Fibroblast of skin of scalp (primary cell): Measurements from ENCODE around the gene ACTL8.

Source experiments
- DNase-seq: peaks from one replicate; pipeline ENCODE4 v3.0.0-alpha.2; 2013

ACTL8 gene

GRCh38 chr1:17846341-17846740 is 91.2 kb downstream of the ACTL8 start:
- DNase-seq = no peak

- DNase-seq = no peak
Observed at GRCh38 chr1:17847111-17847510, 92.0 kb downstream of the ACTL8 start.

GRCh38 chr1:17849216-17849615 is 94.1 kb downstream of the ACTL8 start:
- DNase-seq = peak; percentile 24

- DNase-seq = no peak
Observed at GRCh38 chr1:17851056-17851455, 95.9 kb downstream of the ACTL8 start.

- no peak for DNase-seq
Observed at GRCh38 chr1:17852383-17852782, 97.2 kb downstream of the ACTL8 start.

GRCh38 chr1:17853241-17853935 is 98.3 kb downstream of the ACTL8 start:
- no peak for DNase-seq

- DNase-seq = no peak
Observed at GRCh38 chr1:17856496-17857108, 101.5 kb downstream of the ACTL8 start.

GRCh38 chr1:17857109-17857499 is 102.0 kb downstream of the ACTL8 start:
- DNase-seq = no peak

GRCh38 chr1:17857996-17858395 is 102.9 kb downstream of the ACTL8 start:
- DNase-seq = peak; percentile 54

GRCh38 chr1:17860812-17861211 is 105.7 kb downstream of the ACTL8 start:
- DNase-seq = no peak

GRCh38 chr1:17861685-17862084 is 106.6 kb downstream of the ACTL8 start:
- DNase-seq = peak; percentile 79

- no peak for DNase-seq
Observed at GRCh38 chr1:17862121-17862520, 107.0 kb downstream of the ACTL8 start.

GRCh38 chr1:17865912-17866739 is 111.0 kb downstream of the ACTL8 start:
- DNase-seq = peak; percentile 96

- DNase-seq = no peak
Observed at GRCh38 chr1:17866740-17867029, 111.6 kb downstream of the ACTL8 start.

GRCh38 chr1:17867470-17867869 is 112.3 kb downstream of the ACTL8 start:
- DNase-seq = no peak

GRCh38 chr1:17869815-17870214 is 114.7 kb downstream of the ACTL8 start:
- peak; percentile 71 for DNase-seq

- DNase-seq = no peak
Observed at GRCh38 chr1:17870679-17871078, 115.5 kb downstream of the ACTL8 start.

GRCh38 chr1:17873007-17873675 is 118.0 kb downstream of the ACTL8 start:
- DNase-seq = no peak

- DNase-seq = peak; percentile 97
Observed at GRCh38 chr1:17874231-17874630, 119.1 kb downstream of the ACTL8 start.

- peak; percentile 98 for DNase-seq
Observed at GRCh38 chr1:17874710-17875109, 119.6 kb downstream of the ACTL8 start.

- DNase-seq = peak; percentile 68
Observed at GRCh38 chr1:17875171-17875881, 120.2 kb downstream of the ACTL8 start.

GRCh38 chr1:17875882-17876280 is 120.7 kb downstream of the ACTL8 start:
- DNase-seq = peak; percentile 62
